ENCODE results near the gene NRAP. TPM values are rescaled to one million over a fixed set of nuclear protein-coding genes. Genes with fewer than 3 reads are reported as not detected.

Gene NRAP
- total and polyA plus RNA-seq, 2 experiments from 2014 or later: 0.04 TPM; not detected in 1

GRCh38 chr10:113666682-113667252, 2.9 kb upstream of the NRAP start:
- TF ChIP-seq EZH2 (IDR thresholded peaks at IDR 0.05; ENCODE audit: borderline replicate concordance): no peak
- TF ChIP-seq EZH2phosphoT487 (IDR thresholded peaks at IDR 0.05; ENCODE audit: low read depth, severe bottlenecking, unreplicated experiment): no peak
- TF ChIP-seq, protein P1, sequence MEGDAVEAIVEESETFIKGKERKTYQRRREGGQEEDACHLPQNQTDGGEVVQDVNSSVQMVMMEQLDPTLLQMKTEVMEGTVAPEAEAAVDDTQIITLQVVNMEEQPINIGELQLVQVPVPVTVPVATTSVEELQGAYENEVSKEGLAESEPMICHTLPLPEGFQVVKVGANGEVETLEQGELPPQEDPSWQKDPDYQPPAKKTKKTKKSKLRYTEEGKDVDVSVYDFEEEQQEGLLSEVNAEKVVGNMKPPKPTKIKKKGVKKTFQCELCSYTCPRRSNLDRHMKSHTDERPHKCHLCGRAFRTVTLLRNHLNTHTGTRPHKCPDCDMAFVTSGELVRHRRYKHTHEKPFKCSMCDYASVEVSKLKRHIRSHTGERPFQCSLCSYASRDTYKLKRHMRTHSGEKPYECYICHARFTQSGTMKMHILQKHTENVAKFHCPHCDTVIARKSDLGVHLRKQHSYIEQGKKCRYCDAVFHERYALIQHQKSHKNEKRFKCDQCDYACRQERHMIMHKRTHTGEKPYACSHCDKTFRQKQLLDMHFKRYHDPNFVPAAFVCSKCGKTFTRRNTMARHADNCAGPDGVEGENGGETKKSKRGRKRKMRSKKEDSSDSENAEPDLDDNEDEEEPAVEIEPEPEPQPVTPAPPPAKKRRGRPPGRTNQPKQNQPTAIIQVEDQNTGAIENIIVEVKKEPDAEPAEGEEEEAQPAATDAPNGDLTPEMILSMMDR (IDR thresholded peaks at IDR 0.05; ENCODE audit: poor library complexity): no peak
- no peak for DNase-seq (ENCODE audit: low spot score)
- no peaks in the 10 kb centered on the region for H3K36me3 ChIP-seq (replicated peaks; ENCODE audit: insufficient read depth, low read depth)
- H3K9me3 ChIP-seq (ENCODE audit: low read depth): no peaks in the 10 kb centered on the region
- H3K27ac ChIP-seq: no peak overlapping the region
- no peaks in the 10 kb centered on the region for H3K79me2 ChIP-seq
- no peaks in the 10 kb centered on the region for H3K27me3 ChIP-seq
- H3K4me1 ChIP-seq (ENCODE audit: insufficient read depth): no peaks in the 10 kb centered on the region
- H3K4me3 ChIP-seq: no peak overlapping the region
- H3K4me2 ChIP-seq: no peak overlapping the region
- no peaks in the 10 kb centered on the region for H4K20me1 ChIP-seq (ENCODE audit: insufficient read depth, poor library complexity, severe bottlenecking)
- H3K9me2 ChIP-seq (replicated peaks; ENCODE audit: insufficient read depth): no peaks in the 10 kb centered on the region
- WGBS (ENCODE audit: low lambda C conversion rate, missing lambda C conversion rate): 84% methylated on average over 5 of the region's 5 CpGs
- no peak overlapping the region for H2AFZ ChIP-seq

- H3K4me1 ChIP-seq (ENCODE audit: insufficient read depth): no peaks in the 10 kb centered on the region
- DNase-seq (ENCODE audit: low spot score): peak; percentile 67
- no peaks in the 10 kb centered on the region for H3K9me3 ChIP-seq (ENCODE audit: low read depth)
- no peak for TF ChIP-seq EZH2phosphoT487 (IDR thresholded peaks at IDR 0.05; ENCODE audit: low read depth, severe bottlenecking, unreplicated experiment)
- no peak for TF ChIP-seq EZH2 (IDR thresholded peaks at IDR 0.05; ENCODE audit: borderline replicate concordance)
- no peaks in the 10 kb centered on the region for H3K36me3 ChIP-seq (replicated peaks; ENCODE audit: insufficient read depth, low read depth)
- WGBS (ENCODE audit: low lambda C conversion rate, missing lambda C conversion rate): 56% methylated on average over 6 of the region's 6 CpGs
- H4K20me1 ChIP-seq (ENCODE audit: insufficient read depth, poor library complexity, severe bottlenecking): no peaks in the 10 kb centered on the region
- no peak overlapping the region for H3K4me3 ChIP-seq
- H3K27me3 ChIP-seq: no peaks in the 10 kb centered on the region
- H3K4me2 ChIP-seq: no peak overlapping the region
- H2AFZ ChIP-seq: no peak overlapping the region
- H3K9me2 ChIP-seq (replicated peaks; ENCODE audit: insufficient read depth): no peaks in the 10 kb centered on the region
- no peak overlapping the region for H3K27ac ChIP-seq
- no peaks in the 10 kb centered on the region for H3K79me2 ChIP-seq
Measured at GRCh38 chr10:113665806-113666354, 2.0 kb upstream of the NRAP start.

GRCh38 chr10:113665352-113665751, 1.5 kb upstream of the NRAP start:
- Histone ChIP-seq H4K20me1 (ENCODE audit: insufficient read depth, poor library complexity, severe bottlenecking) (no peaks in the 10 kb centered on the region), H3K4me3 (no peak overlapping the region), H2AFZ (no peak overlapping the region), H3K27ac (no peak overlapping the region), H3K27me3 (no peaks in the 10 kb centered on the region), H3K79me2 (no peaks in the 10 kb centered on the region), H3K9me3 (ENCODE audit: low read depth) (no peaks in the 10 kb centered on the region), H3K4me1 (ENCODE audit: insufficient read depth) (no peaks in the 10 kb centered on the region), H3K9me2 (replicated peaks; ENCODE audit: insufficient read depth) (no peaks in the 10 kb centered on the region), H3K36me3 (replicated peaks; ENCODE audit: insufficient read depth, low read depth) (no peaks in the 10 kb centered on the region), H3K4me2 (no peak overlapping the region)
- WGBS (ENCODE audit: low lambda C conversion rate, missing lambda C conversion rate): 88% methylated on average over 4 of the region's 4 CpGs
- TF ChIP-seq EZH2 (IDR thresholded peaks at IDR 0.05; ENCODE audit: borderline replicate concordance): no peak
- no peak for TF ChIP-seq EZH2phosphoT487 (IDR thresholded peaks at IDR 0.05; ENCODE audit: low read depth, severe bottlenecking, unreplicated experiment)
- TF ChIP-seq, protein P1 (IDR thresholded peaks at IDR 0.05; ENCODE audit: poor library complexity): no peak
- no peak for DNase-seq (ENCODE audit: low spot score)

- Histone ChIP-seq H3K27ac (no peak overlapping the region), H3K4me1 (ENCODE audit: insufficient read depth) (no peaks in the 10 kb centered on the region), H3K36me3 (replicated peaks; ENCODE audit: insufficient read depth, low read depth) (no peaks in the 10 kb centered on the region), H4K20me1 (ENCODE audit: insufficient read depth, poor library complexity, severe bottlenecking) (no peaks in the 10 kb centered on the region), H3K4me2 (no peak overlapping the region), H2AFZ (no peak overlapping the region), H3K9me2 (replicated peaks; ENCODE audit: insufficient read depth) (no peaks in the 10 kb centered on the region), H3K9me3 (ENCODE audit: low read depth) (no peaks in the 10 kb centered on the region), H3K79me2 (no peaks in the 10 kb centered on the region), H3K27me3 (no peaks in the 10 kb centered on the region), H3K4me3 (no peak overlapping the region)
- 80% methylated on average over 5 of the region's 5 CpGs for WGBS (ENCODE audit: low lambda C conversion rate, missing lambda C conversion rate)
- DNase-seq (ENCODE audit: low spot score): no peak
- no peak for TF ChIP-seq EZH2 (IDR thresholded peaks at IDR 0.05; ENCODE audit: borderline replicate concordance)
- no peak for TF ChIP-seq EZH2phosphoT487 (IDR thresholded peaks at IDR 0.05; ENCODE audit: low read depth, severe bottlenecking, unreplicated experiment)
- TF ChIP-seq, protein P1 (IDR thresholded peaks at IDR 0.05; ENCODE audit: poor library complexity): no peak
Measured at GRCh38 chr10:113663142-113663541, 699 bp downstream of the NRAP start.

Data from hepatocyte (in vitro differentiated cells).